ENCODE measurements around the gene POFUT2.

The POFUT2 gene

GRCh38 chr21:45322231-45322959 lies 34.7 kb upstream of the POFUT2 start:
- TF ChIP-seq, protein P1, sequence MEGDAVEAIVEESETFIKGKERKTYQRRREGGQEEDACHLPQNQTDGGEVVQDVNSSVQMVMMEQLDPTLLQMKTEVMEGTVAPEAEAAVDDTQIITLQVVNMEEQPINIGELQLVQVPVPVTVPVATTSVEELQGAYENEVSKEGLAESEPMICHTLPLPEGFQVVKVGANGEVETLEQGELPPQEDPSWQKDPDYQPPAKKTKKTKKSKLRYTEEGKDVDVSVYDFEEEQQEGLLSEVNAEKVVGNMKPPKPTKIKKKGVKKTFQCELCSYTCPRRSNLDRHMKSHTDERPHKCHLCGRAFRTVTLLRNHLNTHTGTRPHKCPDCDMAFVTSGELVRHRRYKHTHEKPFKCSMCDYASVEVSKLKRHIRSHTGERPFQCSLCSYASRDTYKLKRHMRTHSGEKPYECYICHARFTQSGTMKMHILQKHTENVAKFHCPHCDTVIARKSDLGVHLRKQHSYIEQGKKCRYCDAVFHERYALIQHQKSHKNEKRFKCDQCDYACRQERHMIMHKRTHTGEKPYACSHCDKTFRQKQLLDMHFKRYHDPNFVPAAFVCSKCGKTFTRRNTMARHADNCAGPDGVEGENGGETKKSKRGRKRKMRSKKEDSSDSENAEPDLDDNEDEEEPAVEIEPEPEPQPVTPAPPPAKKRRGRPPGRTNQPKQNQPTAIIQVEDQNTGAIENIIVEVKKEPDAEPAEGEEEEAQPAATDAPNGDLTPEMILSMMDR (IDR thresholded peaks at IDR 0.05; ENCODE audit: control insufficient read depth, insufficient read depth, low read depth, low read length, missing control alignments): no peak
- DNase-seq (ENCODE audit: low read depth): no peak

DNA sequence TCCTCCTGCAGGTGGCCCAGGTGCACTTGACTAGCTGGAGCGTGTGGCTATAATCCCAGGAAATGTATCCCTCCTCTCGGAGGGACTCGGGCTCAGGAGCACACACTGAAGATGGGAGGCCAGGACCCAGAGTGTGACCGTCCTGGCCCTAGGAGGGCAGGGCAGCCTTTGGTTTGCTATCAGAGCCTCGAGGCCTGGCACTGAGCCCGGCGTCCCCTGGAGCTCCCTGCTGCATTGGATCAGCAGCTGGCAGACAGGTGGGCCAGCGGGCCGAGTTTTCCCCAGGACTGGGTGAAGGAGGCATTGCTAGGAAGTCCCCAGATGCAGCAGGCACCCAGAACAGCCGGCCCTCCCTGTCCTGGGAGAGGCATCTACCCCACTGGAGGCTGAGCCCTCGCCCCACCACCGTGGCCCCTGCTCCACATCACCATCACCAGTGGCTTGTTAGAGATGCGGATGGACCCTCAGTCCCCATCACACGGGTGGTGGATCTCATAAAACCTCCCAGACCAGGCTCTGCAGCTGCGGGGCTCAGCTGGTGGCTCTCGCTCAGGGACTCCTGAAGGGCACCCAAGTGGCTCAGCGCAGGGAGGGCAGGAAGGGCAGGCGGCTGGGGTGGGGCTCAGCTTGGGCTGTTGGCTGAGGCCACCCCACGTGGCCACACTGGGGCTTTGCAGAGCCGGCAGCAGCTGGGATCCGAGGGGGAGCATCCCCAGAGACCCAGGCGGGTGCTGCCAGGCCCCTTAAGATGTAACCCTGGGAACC lies 32.7 kb upstream of the POFUT2 start:
- no peak overlapping the region for H3K4me3 ChIP-seq (ENCODE audit: control insufficient read depth, low read depth, low read length)
- TF ChIP-seq, protein P1 (IDR thresholded peaks at IDR 0.05; ENCODE audit: control insufficient read depth, insufficient read depth, low read depth, low read length, missing control alignments): no peak
- no peak for DNase-seq (ENCODE audit: low read depth)

More at GRCh38 chr21:45322231-45322959, 34.7 kb upstream of the POFUT2 start:
- no peak overlapping the region for H3K4me3 ChIP-seq (ENCODE audit: control insufficient read depth, low read depth, low read length)

- TF ChIP-seq, protein P1 (IDR thresholded peaks at IDR 0.05; ENCODE audit: control insufficient read depth, insufficient read depth, low read depth, low read length, missing control alignments): no peak
- no peak overlapping the region for H3K4me3 ChIP-seq (ENCODE audit: control insufficient read depth, low read depth, low read length)
- no peak for DNase-seq (ENCODE audit: low read depth)
Measured at GRCh38 chr21:45319461-45320211, 31.9 kb upstream of the POFUT2 start.

- DNase-seq (ENCODE audit: low read depth): no peak
- TF ChIP-seq, protein P1 (IDR thresholded peaks at IDR 0.05; ENCODE audit: control insufficient read depth, insufficient read depth, low read depth, low read length, missing control alignments): no peak
Measured at GRCh38 chr21:45318556-45319404, 31.1 kb upstream of the POFUT2 start.

GRCh38 chr21:45318146-45318555 lies 30.5 kb upstream of the POFUT2 start:
- H3K4me3 ChIP-seq (ENCODE audit: control insufficient read depth, low read depth, low read length): no peak overlapping the region
- TF ChIP-seq, protein P1 (IDR thresholded peaks at IDR 0.05; ENCODE audit: control insufficient read depth, insufficient read depth, low read depth, low read length, missing control alignments): no peak
- DNase-seq (ENCODE audit: low read depth): no peak

More at GRCh38 chr21:45318556-45319404, 31.1 kb upstream of the POFUT2 start:
- H3K4me3 ChIP-seq (ENCODE audit: control insufficient read depth, low read depth, low read length): no peak overlapping the region
